ENCODE data around the gene CCDC30. TPM values are rescaled to one million over a fixed set of nuclear protein-coding genes. Genes with fewer than 3 reads are reported as not detected.
"Not testable (repeated sequence)": the region's sequence is repeated elsewhere in the genome, so short reads cannot be mapped to it uniquely, and the experiment has no call there.

The CCDC30 gene
- total and polyA plus RNA-seq, 3 experiments from 2014 or later, result 0.58 to 1.9 (median 1.5) TPM

DNA sequence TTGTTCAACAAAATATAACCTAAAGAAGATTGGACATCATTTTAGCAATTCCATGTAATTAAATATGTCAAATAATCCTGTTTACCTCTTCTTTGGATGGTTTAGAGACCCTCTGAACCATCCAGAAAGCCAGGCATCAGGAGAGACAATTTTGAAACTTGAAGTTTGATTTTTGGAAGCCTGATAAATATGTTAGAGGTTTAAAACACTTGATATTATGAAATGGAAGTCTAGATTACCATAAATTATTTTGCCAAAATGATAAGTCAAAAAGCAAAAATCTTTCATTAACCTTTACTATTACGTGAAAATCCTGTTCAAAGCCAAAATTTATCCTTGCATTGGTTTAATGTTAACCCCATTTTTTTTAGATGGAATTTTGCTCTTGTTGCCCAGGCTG is 43.5 kb downstream of the CCDC30 start:
- no peaks in the 10 kb centered on the region for H3K36me3 ChIP-seq (ENCODE audit: insufficient read depth, low read length)
- peaks cover 43 to 77% (median 73%) of the 10 kb centered on the region in 5 donors for H3K9me3 Mint-ChIP-seq
- H3K4me1 Mint-ChIP-seq, result no peaks in the 10 kb centered on the region
- no peaks in the 10 kb centered on the region for H3K27me3 ChIP-seq (ENCODE audit: insufficient read depth, low read length, poor library complexity, severe bottlenecking)
- no peak for DNase-seq
- H3K27ac Mint-ChIP-seq, result no peak overlapping the region
- peaks cover 0 to 2% of the 10 kb centered on the region in 2 donors for H3K27me3 Mint-ChIP-seq
- H3K27ac ChIP-seq (ENCODE audit: low read depth, low read length), result no peak overlapping the region
- no peaks in the 10 kb centered on the region for H3K9me3 ChIP-seq (ENCODE audit: low read length)
- POLR2A ChIA-PET, result no interaction called here
- no peak overlapping the region for H3K4me3 Mint-ChIP-seq
- no peaks in the 10 kb centered on the region for H3K4me1 ChIP-seq (ENCODE audit: insufficient read depth, low read length)
- CTCF ChIA-PET, result interaction anchor here (0.8 kb wide), 1 partner anchor 13 kb away, joined by 3 read pairs; no protein-coding TSS in a partner anchor
- no peak overlapping the region for H3K4me3 ChIP-seq (ENCODE audit: low read length)
- peaks cover 28 to 81% (median 64%) of the 10 kb centered on the region in 3 donors for H3K36me3 Mint-ChIP-seq

GRCh38 chr1:42511581-42512155 is 48.6 kb downstream of the CCDC30 start:
- Mint-ChIP-seq H3K9me3 (peaks cover 33 to 63% (median 62%) of the 10 kb centered on the region in 5 donors), H3K36me3 (peaks cover 16 to 90% (median 48%) of the 10 kb centered on the region in 3 donors)
- CTCF ChIA-PET; H3K27ac ChIP-seq (ENCODE audit: low read depth, low read length); H3K27ac Mint-ChIP-seq; DNase-seq; H3K27me3 ChIP-seq (ENCODE audit: insufficient read depth, low read length, poor library complexity, severe bottlenecking); H3K4me3 ChIP-seq (ENCODE audit: low read length); H3K4me1 Mint-ChIP-seq; H3K27me3 Mint-ChIP-seq; POLR2A ChIA-PET; H3K4me3 Mint-ChIP-seq; H3K9me3 ChIP-seq (ENCODE audit: low read length); H3K4me1 ChIP-seq (ENCODE audit: insufficient read depth, low read length); H3K36me3 ChIP-seq (ENCODE audit: insufficient read depth, low read length): not testable (repeated sequence)

- H3K4me1 Mint-ChIP-seq, result peaks cover 0 to 2% (median 0%) of the 10 kb centered on the region in 3 donors
- peaks cover 0 to 11% of the 10 kb centered on the region in 2 donors for H3K27me3 Mint-ChIP-seq
- H3K4me3 ChIP-seq (ENCODE audit: low read length), result no peak overlapping the region
- no peak overlapping the region for H3K27ac Mint-ChIP-seq
- DNase-seq, result no peak
- CTCF ChIA-PET, result no interaction called here
- no peaks in the 10 kb centered on the region for H3K27me3 ChIP-seq (ENCODE audit: insufficient read depth, low read length, poor library complexity, severe bottlenecking)
- H3K9me3 ChIP-seq (ENCODE audit: low read length), result peaks cover 3% of the 10 kb centered on the region
- peaks cover 24 to 78% (median 46%) of the 10 kb centered on the region in 3 donors for H3K36me3 Mint-ChIP-seq
- H3K27ac ChIP-seq (ENCODE audit: low read depth, low read length), result no peak overlapping the region
- H3K4me1 ChIP-seq (ENCODE audit: insufficient read depth, low read length), result no peaks in the 10 kb centered on the region
- peaks cover 42 to 65% (median 57%) of the 10 kb centered on the region in 5 donors for H3K9me3 Mint-ChIP-seq
- POLR2A ChIA-PET, result no interaction called here
- no peaks in the 10 kb centered on the region for H3K36me3 ChIP-seq (ENCODE audit: insufficient read depth, low read length)
- H3K4me3 Mint-ChIP-seq, result no peak overlapping the region
Measured at GRCh38 chr1:42518908-42519307, 55.8 kb downstream of the CCDC30 start.

- Histone ChIP-seq H3K27me3 (ENCODE audit: insufficient read depth, low read length, poor library complexity, severe bottlenecking) (no peaks in the 10 kb centered on the region), H3K4me1 (ENCODE audit: insufficient read depth, low read length) (no peaks in the 10 kb centered on the region), H3K27ac (ENCODE audit: low read depth, low read length) (no peak overlapping the region), H3K9me3 (ENCODE audit: low read length) (peaks cover 3% of the 10 kb centered on the region), H3K36me3 (ENCODE audit: insufficient read depth, low read length) (no peaks in the 10 kb centered on the region), H3K4me3 (ENCODE audit: low read length) (no peak overlapping the region)
- Mint-ChIP-seq H3K36me3 (peaks cover 21 to 59% (median 26%) of the 10 kb centered on the region in 3 donors), H3K27ac (no peak overlapping the region), H3K9me3 (peaks cover 28 to 51% (median 46%) of the 10 kb centered on the region in 5 donors), H3K4me3 (no peak overlapping the region), H3K27me3 (peaks cover 7 to 12% of the 10 kb centered on the region in 2 donors), H3K4me1 (peaks cover under 1 to 2% (median 1%) of the 10 kb centered on the region in 3 donors)
- ChIA-PET CTCF (no interaction called here), POLR2A (no interaction called here)
- no peak for DNase-seq
Measured at GRCh38 chr1:42523171-42523570, 60.1 kb downstream of the CCDC30 start.

DNA sequence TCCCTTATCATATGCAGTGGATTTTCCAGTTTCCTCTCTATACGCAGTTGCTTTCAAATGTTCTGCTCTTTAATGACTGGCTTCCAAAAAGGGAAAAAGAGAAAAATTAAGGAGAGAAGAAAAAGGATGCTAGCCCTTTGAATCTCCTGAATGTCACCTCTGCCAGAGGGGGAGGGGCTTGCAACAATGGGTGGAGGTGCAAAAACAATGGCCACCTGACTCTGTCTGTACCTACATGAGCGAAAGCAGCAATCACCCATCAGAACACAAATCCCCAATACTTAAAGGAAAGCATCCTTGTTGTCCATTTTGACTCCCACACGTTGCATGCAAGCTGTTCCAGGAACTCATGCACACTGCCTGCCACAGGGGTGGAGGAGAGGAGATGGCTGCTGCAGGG is 61.2 kb downstream of the CCDC30 start:
- Mint-ChIP-seq H3K4me3 (no peak overlapping the region), H3K9me3 (peaks cover 18 to 41% (median 34%) of the 10 kb centered on the region in 5 donors), H3K27ac (no peak overlapping the region), H3K27me3 (peaks cover 7 to 12% of the 10 kb centered on the region in 2 donors), H3K36me3 (peaks cover 19 to 55% (median 20%) of the 10 kb centered on the region in 3 donors), H3K4me1 (peaks cover 2 to 10% (median 7%) of the 10 kb centered on the region in 3 donors)
- DNase-seq, result no peak
- ChIA-PET CTCF (no interaction called here), POLR2A (no interaction called here)
- Histone ChIP-seq H3K27ac (ENCODE audit: low read depth, low read length) (no peak overlapping the region), H3K27me3 (ENCODE audit: insufficient read depth, low read length, poor library complexity, severe bottlenecking) (no peaks in the 10 kb centered on the region), H3K9me3 (ENCODE audit: low read length) (no peaks in the 10 kb centered on the region), H3K36me3 (ENCODE audit: insufficient read depth, low read length) (no peaks in the 10 kb centered on the region), H3K4me3 (ENCODE audit: low read length) (no peak overlapping the region), H3K4me1 (ENCODE audit: insufficient read depth, low read length) (no peaks in the 10 kb centered on the region)

DNA sequence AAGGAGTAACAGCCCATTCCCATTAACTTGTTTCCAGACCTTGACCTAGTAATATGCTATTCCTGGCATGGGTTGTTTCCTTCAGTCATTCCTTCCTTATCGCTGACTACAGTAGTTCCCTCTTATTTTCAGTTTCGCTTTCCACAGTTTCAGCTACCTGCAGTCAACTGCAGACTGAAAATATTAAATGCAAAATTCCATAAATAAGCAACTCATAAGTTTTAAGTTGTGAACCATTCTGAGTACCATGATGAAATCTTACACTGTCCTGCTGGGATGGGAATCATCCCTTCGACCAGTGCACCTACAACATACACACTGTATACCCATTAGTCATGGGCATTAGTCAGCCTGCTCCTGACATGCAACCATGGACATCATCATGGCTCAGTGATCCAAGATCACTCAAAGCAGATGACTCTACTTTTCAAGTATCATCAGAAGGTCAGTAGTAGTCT is 66.7 kb downstream of the CCDC30 start:
- H3K9me3 Mint-ChIP-seq, result peaks cover 0 to 2% (median 0%) of the 10 kb centered on the region in 5 donors
- no peaks in the 10 kb centered on the region for H3K36me3 ChIP-seq (ENCODE audit: insufficient read depth, low read length)
- peak overlapping the region in 7 of 8 donors; percentile 15 to 86 (median 79) for H3K27ac Mint-ChIP-seq
- POLR2A ChIA-PET, result no interaction called here
- peak overlapping the region; percentile 66 to 88 (median 78) for H3K4me3 Mint-ChIP-seq
- no peaks in the 10 kb centered on the region for H3K9me3 ChIP-seq (ENCODE audit: low read length)
- peaks cover 2 to 25% (median 11%) of the 10 kb centered on the region in 3 donors for H3K36me3 Mint-ChIP-seq
- H3K4me1 ChIP-seq (ENCODE audit: insufficient read depth, low read length), result no peaks in the 10 kb centered on the region
- peaks cover 2 to 19% (median 18%) of the 10 kb centered on the region in 3 donors for H3K4me1 Mint-ChIP-seq
- peak in 1 of 5 donors; percentile 3 for DNase-seq
- H3K27me3 ChIP-seq (ENCODE audit: insufficient read depth, low read length, poor library complexity, severe bottlenecking), result no peaks in the 10 kb centered on the region
- H3K27ac ChIP-seq (ENCODE audit: low read depth, low read length), result no peak overlapping the region
- CTCF ChIA-PET, result no interaction called here
- H3K4me3 ChIP-seq (ENCODE audit: low read length), result peak overlapping the region; percentile 57
- H3K27me3 Mint-ChIP-seq, result peaks cover 0 to 10% of the 10 kb centered on the region in 2 donors

GRCh38 chr1:42531043-42531442 is 68.0 kb downstream of the CCDC30 start:
- no peak overlapping the region for H3K4me3 ChIP-seq (ENCODE audit: low read length)
- no peaks in the 10 kb centered on the region for H3K27me3 ChIP-seq (ENCODE audit: insufficient read depth, low read length, poor library complexity, severe bottlenecking)
- no peak overlapping the region for H3K27ac ChIP-seq (ENCODE audit: low read depth, low read length)
- Mint-ChIP-seq H3K27ac (peak overlapping the region in 2 of 8 donors; percentile 31 to 63), H3K4me3 (peak overlapping the region in 1 of 7 donors; percentile 5), H3K4me1 (peaks cover 2 to 19% (median 18%) of the 10 kb centered on the region in 3 donors), H3K36me3 (peaks cover 2 to 14% (median 8%) of the 10 kb centered on the region in 3 donors), H3K9me3 (no peaks in the 10 kb centered on the region), H3K27me3 (peaks cover 0 to 7% of the 10 kb centered on the region in 2 donors)
- ChIA-PET POLR2A (no interaction called here), CTCF (no interaction called here)
- DNase-seq, result no peak
- H3K9me3 ChIP-seq (ENCODE audit: low read length), result no peaks in the 10 kb centered on the region
- H3K4me1 ChIP-seq (ENCODE audit: insufficient read depth, low read length), result no peaks in the 10 kb centered on the region
- H3K36me3 ChIP-seq (ENCODE audit: insufficient read depth, low read length), result no peaks in the 10 kb centered on the region

DNA sequence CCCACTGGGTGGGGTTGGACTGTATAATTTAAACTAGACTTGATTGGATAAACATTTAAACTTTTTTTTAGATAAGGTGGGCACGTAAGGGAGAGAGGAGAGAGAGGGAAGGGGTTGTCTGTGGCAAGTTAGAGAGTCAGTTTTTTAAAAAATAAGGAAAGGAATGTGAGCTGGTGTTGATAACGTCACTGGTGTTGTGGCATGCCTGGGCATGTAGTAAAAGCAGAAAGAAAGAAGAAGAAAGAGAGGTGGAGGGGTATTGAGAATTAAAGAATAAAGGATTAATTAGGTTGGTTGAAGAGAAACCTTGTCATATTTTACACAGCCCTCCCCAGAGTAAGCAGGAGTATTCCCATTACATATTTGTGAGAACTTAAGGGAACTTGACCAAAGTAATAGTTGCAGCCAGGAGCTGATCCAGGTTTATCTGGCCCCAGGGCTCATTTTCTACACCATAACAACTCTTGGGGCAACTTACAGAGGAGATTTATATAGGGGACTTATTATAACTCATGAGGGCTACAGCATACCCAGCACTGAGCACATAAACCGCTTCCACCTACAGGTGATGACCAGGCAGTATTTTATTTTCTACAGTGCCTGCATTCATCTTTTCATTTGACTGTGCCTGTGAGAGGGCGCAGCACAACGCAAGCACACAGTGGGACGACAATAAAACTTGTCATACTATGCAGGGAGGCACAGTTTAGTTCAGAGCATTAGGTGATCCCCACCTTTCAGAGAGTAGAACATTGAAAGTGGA is 70.2 kb downstream of the CCDC30 start:
- CTCF ChIA-PET, result interaction anchor here (0.9 kb wide), 1 partner anchor 114 kb away, joined by 3 read pairs; no protein-coding TSS in a partner anchor
- Mint-ChIP-seq H3K9me3 (peaks cover 0 to 5% (median 0%) of the 10 kb centered on the region in 5 donors), H3K27ac (no peak overlapping the region), H3K4me3 (no peak overlapping the region), H3K27me3 (peaks cover 0 to 3% of the 10 kb centered on the region in 2 donors), H3K36me3 (peaks cover 6 to 22% (median 7%) of the 10 kb centered on the region in 3 donors), H3K4me1 (peaks cover 2 to 17% (median 16%) of the 10 kb centered on the region in 3 donors)
- no peaks in the 10 kb centered on the region for H3K36me3 ChIP-seq (ENCODE audit: insufficient read depth, low read length)
- no peak for DNase-seq
- H3K4me1 ChIP-seq (ENCODE audit: insufficient read depth, low read length), result no peaks in the 10 kb centered on the region
- H3K27me3 ChIP-seq (ENCODE audit: insufficient read depth, low read length, poor library complexity, severe bottlenecking), result no peaks in the 10 kb centered on the region
- no peak overlapping the region for H3K4me3 ChIP-seq (ENCODE audit: low read length)
- H3K9me3 ChIP-seq (ENCODE audit: low read length), result no peaks in the 10 kb centered on the region
- no peak overlapping the region for H3K27ac ChIP-seq (ENCODE audit: low read depth, low read length)
- POLR2A ChIA-PET, result no interaction called here

Data from CD8-positive, alpha-beta memory T cell (primary cell).